Psoas muscle (tissue), 8 donors: Measurements from ENCODE around the gene CFAP126. TPM values are rescaled to one million over a fixed set of nuclear protein-coding genes. Genes with fewer than 3 reads are reported as not detected.

Experiments
- ATAC-seq, 4 donors: fragments of 200-7000 bp; cut with Tn5 transposase; one replicate each; pipeline ENCODE4 v1.9.1; 2020; ENCODE audit warnings: moderate library complexity in 3 of 4, mild to moderate bottlenecking in 2 of 4
- DNase-seq, 2 donors: peaks; one replicate each; pipeline ENCODE4 v3.0.0-alpha.2; 2020
- H3K27ac ChIP-seq: fragments of 200-600 bp; one replicate; pipeline ENCODE4 v1.8.0; 2022
- H3K27me3 ChIP-seq, 3 donors: fragments of 200-600 bp in 1 of 3; one replicate each; pipeline versions ENCODE4 v1.6.1 to v1.8.0; 2013 to 2022; ENCODE audit warnings: low read length in 2 of 3, mild to moderate bottlenecking in 2 of 3, moderate library complexity in 1 of 3; ENCODE audit not compliant: insufficient read depth in 3 of 3
- H3K36me3 ChIP-seq, 2 donors: fragments of 200-600 bp in 1 of 2; one replicate each; pipeline versions ENCODE4 v1.6.1 to v1.8.0; 2013 to 2022; ENCODE audit warnings: low read depth in 1 of 2, mild to moderate bottlenecking in 1 of 2, moderate library complexity in 1 of 2; ENCODE audit not compliant: insufficient read depth in 1 of 2
- H3K4me1 ChIP-seq: fragments of 200-600 bp; one replicate; pipeline ENCODE4 v1.8.0; 2022
- H3K4me3 ChIP-seq: fragments of 200-600 bp; one replicate; pipeline ENCODE4 v1.8.0; 2022; ENCODE audit warnings: mild to moderate bottlenecking
- H3K9me3 ChIP-seq: fragments of 200-600 bp; one replicate; pipeline ENCODE4 v1.8.0; 2022
- WGBS, 3 donors: extraction: QIAGEN DNeasy Blood & Tissue Kit; methylation state at CpG; one replicate each; pipeline versions ENCODE4 v1.1.6 to v1.1.7; 2013; 5-methylcytosine and 5-hydroxymethylcytosine counted together
- intact Hi-C, 2 donors: fragments of 100-400 bp; cut with DNase I; formaldehyde crosslinking; loops; one replicate each; pipeline versions ENCODE4 v1.11.0 to v1.14.2; 2022
- polyA plus RNA-seq, 3 donors: library from polyadenylated mRNA; stranded (reverse); fragments of 200-250 nt; gene quantifications; one replicate each; pipeline ENCODE4 v1.2.3, GENCODE V29; 2013
- total RNA-seq, 4 donors: library from RNA; stranded (reverse); fragmentation: NEBNext Ultra II Directional in 2 of 4; extraction: Animal tissue kit (Norgen Biotek cat#: 25700) in 2 of 4; gene quantifications; one replicate each; pipeline versions ENCODE4 v1.2.1 to v1.2.4, GENCODE V29; 2021 to 2023
- TF ChIP-seq, protein P1 (sequence below): fragments of 200-600 bp; IDR thresholded peaks from one replicate; pipeline ENCODE4 v1.8.0; 2022; ENCODE audit warnings: antibody characterized with exemption
- donor health status: healthy with polysubstance abuse.
- donor health status: DM: no; HTN: no; CAD: no; lungs with moderate emphysema.
- donor health status: Bipolar disorder and iron deficiency.
- donor health status: healthy.
- donor health status: DM: yes; HTN: yes; CAD: no.
- donor health status: DM: no; HTN: no; CAD: no.
- donor health status: DM: no; HTN: no; CAD: no.
- donor health status: DM: yes; HTN: yes; CAD: no.

The CFAP126 gene
- total and polyA plus RNA-seq, 7 donors: 0.16 TPM; not detected in 6

DNA sequence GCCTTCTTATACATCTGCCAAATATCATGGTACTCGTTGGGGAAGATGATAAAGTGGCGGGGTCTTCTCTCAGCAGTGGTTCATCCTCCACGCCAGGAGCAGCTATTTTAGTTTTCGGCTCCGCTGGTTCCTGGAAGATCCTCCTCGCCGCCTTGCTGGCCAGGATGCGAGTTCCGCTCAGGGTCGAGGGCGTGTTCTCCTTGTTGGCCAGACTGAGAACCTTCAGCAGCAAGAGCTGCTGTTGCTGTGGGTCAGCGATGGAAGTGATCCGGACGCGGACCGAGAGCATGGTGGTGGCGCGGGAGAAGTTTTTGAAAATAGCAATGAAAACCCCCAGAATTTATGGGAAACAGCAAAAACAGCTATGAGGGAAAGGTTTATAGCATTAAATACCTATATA, 11.4 kb upstream of the CFAP126 start:
- Histone ChIP-seq H3K27ac (no peak overlapping the region), H3K36me3 (no peaks in the 10 kb centered on the region), H3K4me3 (no peak overlapping the region), H3K27me3 (no peaks in the 10 kb centered on the region), H3K9me3 (no peaks in the 10 kb centered on the region), H3K4me1 (peaks cover 3% of the 10 kb centered on the region)
- 67 to 74% (median 72%) methylated on average over 18 of the region's 18 CpGs for WGBS, 3 donors
- DNase-seq (peak in 1 of 2 donors; percentile 34), ATAC-seq (peak in 1 of 4 donors; percentile 80)
- TF ChIP-seq, protein P1, sequence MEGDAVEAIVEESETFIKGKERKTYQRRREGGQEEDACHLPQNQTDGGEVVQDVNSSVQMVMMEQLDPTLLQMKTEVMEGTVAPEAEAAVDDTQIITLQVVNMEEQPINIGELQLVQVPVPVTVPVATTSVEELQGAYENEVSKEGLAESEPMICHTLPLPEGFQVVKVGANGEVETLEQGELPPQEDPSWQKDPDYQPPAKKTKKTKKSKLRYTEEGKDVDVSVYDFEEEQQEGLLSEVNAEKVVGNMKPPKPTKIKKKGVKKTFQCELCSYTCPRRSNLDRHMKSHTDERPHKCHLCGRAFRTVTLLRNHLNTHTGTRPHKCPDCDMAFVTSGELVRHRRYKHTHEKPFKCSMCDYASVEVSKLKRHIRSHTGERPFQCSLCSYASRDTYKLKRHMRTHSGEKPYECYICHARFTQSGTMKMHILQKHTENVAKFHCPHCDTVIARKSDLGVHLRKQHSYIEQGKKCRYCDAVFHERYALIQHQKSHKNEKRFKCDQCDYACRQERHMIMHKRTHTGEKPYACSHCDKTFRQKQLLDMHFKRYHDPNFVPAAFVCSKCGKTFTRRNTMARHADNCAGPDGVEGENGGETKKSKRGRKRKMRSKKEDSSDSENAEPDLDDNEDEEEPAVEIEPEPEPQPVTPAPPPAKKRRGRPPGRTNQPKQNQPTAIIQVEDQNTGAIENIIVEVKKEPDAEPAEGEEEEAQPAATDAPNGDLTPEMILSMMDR: no peak
- intact Hi-C loops: no loop called here

DNA sequence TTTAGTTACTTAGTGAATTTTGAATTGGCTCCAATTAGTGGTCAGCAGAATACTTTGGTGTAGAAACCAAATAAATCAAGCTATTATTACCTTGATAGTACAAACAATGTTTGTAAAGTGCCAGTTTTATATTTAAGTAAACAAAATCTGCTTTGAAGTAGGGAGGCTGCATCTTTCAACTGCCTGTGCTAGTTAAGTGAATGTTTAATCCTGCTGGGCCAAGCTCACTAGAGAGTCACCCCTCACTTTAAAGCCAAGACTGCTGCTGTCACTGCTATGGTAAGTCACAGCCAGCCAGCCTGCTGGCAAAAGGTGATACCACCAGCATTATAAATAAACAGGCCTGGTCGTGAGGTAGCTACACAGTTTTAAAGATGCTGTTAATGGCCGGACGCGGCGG, 10.3 kb upstream of the CFAP126 start:
- Histone ChIP-seq H3K36me3 (no peaks in the 10 kb centered on the region), H3K4me3 (no peak overlapping the region), H3K4me1 (peaks cover 3% of the 10 kb centered on the region), H3K27ac (no peak overlapping the region), H3K9me3 (no peaks in the 10 kb centered on the region), H3K27me3 (no peaks in the 10 kb centered on the region)
- 77 to 82% (median 78%) methylated on average over 5 of the region's 5 CpGs for WGBS, 3 donors
- TF ChIP-seq, protein P1: no peak
- peak in 1 of 4 donors; percentile 33 for ATAC-seq
- intact Hi-C loops: no loop called here
- no peak for DNase-seq

DNA sequence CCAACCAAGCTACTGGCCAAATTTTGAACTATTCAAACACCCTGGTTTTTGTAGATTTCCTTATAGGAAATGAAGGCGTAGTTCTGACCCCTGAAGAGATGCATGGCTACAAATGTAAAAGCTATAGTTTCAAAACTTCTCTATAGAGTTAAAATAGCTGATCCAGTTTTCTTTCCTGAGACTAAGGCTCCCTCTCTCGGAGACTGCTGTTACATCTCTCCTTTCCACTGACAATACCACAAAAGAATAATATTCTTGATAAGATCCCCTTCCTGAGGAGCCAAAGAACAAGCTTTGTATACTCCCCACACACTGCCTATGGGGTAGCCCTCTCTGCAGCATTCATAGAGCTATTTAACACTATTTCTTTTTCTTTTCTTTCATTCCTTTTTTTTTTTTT, 6.7 kb upstream of the CFAP126 start:
- no peaks in the 10 kb centered on the region for H3K9me3 ChIP-seq
- intact Hi-C loops: no loop called here
- H3K27me3 ChIP-seq: no peaks in the 10 kb centered on the region
- no peak for ATAC-seq
- DNase-seq: no peak
- no peaks in the 10 kb centered on the region for H3K4me1 ChIP-seq
- no peak overlapping the region for H3K4me3 ChIP-seq
- WGBS, 3 donors: 53 to 67% (median 61%) methylated on average over 2 of the region's 2 CpGs
- no peaks in the 10 kb centered on the region for H3K36me3 ChIP-seq
- TF ChIP-seq, protein P1: no peak
- no peak overlapping the region for H3K27ac ChIP-seq

DNA sequence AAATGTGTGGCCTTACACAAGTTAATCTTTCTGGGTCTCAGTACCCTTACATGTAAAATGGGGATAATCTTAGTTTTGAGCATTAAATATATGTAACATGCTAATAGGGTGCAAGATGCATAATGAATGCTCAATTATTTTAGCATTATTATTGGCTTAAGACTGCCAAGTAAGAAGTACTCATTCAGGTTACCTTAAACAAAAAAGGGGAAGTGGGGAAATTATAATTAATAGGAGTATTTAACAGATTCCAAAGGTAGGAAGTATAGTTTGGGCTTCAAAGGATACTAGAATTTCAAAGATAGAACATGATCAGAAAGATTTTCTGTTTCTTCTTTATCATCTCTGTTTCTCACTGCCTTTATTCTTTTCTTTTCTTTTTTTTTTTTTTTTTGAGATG, 5.8 kb upstream of the CFAP126 start:
- no peaks in the 10 kb centered on the region for H3K36me3 ChIP-seq
- ATAC-seq: no peak
- intact Hi-C loops: no loop called here
- H3K27ac ChIP-seq: no peak overlapping the region
- no peaks in the 10 kb centered on the region for H3K27me3 ChIP-seq
- TF ChIP-seq, protein P1: no peak
- DNase-seq: no peak
- H3K4me3 ChIP-seq: no peak overlapping the region
- H3K4me1 ChIP-seq: no peaks in the 10 kb centered on the region
- no peaks in the 10 kb centered on the region for H3K9me3 ChIP-seq

DNA sequence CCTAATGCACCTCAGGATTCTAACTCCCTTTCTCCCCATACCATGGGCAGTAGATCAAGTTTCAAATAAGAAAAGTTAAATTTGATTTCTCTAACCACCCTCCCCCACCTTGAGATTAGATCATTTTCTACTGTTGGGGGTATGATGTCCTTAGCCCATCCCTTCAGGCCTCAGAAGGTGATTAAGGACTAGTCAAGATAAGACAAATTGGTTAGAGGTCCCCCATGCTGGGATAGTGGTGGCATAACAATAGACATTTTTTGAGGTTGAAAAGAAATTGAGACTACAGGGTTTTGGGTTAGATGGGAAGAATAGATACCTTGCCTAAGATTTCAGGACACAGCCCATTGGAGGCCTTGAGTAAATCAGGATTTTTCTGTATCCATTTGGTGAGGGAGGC, 2.5 kb downstream of the CFAP126 start:
- intact Hi-C loops: no loop called here
- Histone ChIP-seq H3K27ac (no peak overlapping the region), H3K36me3 (peaks cover 0 to 60% of the 10 kb centered on the region in 2 donors), H3K27me3 (no peaks in the 10 kb centered on the region), H3K9me3 (no peaks in the 10 kb centered on the region), H3K4me1 (no peaks in the 10 kb centered on the region), H3K4me3 (no peak overlapping the region)
- ATAC-seq (no peak), DNase-seq (no peak)
- TF ChIP-seq, protein P1: no peak
